ENCODE measurements around the gene NRM. TPM values are rescaled to one million over a fixed set of nuclear protein-coding genes. Genes with fewer than 3 reads are reported as not detected.

NRM gene
- total RNA-seq, 2 experiments from 2014 or later, result 31.6 to 32.7 TPM

DNA sequence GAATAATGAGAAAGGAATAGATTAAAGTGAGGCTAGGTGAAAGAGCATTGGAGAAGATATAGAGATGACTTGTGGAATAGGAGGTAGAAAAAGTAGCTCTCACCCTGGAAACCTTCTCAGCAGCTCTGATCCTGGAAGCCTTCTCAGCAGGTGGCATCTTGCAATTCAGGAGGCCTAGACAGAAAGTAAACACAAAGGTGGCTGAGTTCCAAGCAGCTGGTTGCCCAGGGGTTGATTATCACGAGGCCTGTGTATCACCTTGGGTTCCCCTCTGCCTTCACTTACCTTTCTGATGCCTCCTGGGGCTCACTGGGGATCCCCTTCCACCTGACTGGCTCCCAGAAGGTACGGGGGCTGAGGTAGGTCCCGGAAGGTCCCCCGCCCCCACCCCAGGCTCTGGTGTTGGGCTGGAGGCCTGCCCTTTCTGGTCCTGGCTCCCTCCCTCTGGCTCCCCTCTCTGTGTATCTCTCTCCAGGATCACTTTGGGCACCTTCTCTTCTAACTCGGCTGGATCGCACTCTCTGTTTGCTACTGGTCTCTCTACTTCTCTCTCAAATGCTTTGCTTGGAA lies 16.6 kb upstream of the NRM start:
- intact Hi-C loops (cut with micrococcal nuclease), result no loop called here
- Mint-ChIP-seq H3K9me3 (no peaks in the 10 kb centered on the region), H3K4me3 (no peak overlapping the region), H3K27me3 (no peaks in the 10 kb centered on the region), H3K27ac (no peak overlapping the region), H3K4me1 (ENCODE audit: low read depth) (peaks cover 8% of the 10 kb centered on the region), H3K36me3 (peaks cover 68% of the 10 kb centered on the region)
- ChIA-PET CTCF (interaction anchor here (0.6 kb wide), 1 partner anchor 10 kb away, joined by 3 read pairs; the partner anchor contains the start of gene MDC1), POLR2A (no interaction called here)
- DNase-seq, result no peak

- Mint-ChIP-seq H3K27me3 (no peaks in the 10 kb centered on the region), H3K9me3 (no peaks in the 10 kb centered on the region), H3K27ac (no peak overlapping the region), H3K36me3 (peaks cover 56% of the 10 kb centered on the region), H3K4me3 (no peak overlapping the region), H3K4me1 (ENCODE audit: low read depth) (no peaks in the 10 kb centered on the region)
- POLR2A ChIA-PET, result interaction anchor here (0.8 kb wide), 1 partner anchor 12 kb away, joined by 3 read pairs; the partner anchor contains the start of gene MDC1
- no peak for DNase-seq
- CTCF ChIA-PET, result interaction anchor here (0.8 to 1.4 kb wide), 2 partner anchors 27 to 373 kb away, joined by 4 read pairs; no protein-coding TSS in a partner anchor
- intact Hi-C loops (cut with micrococcal nuclease), result no loop called here
Observed at GRCh38 chr6:30705620-30706019, 14.8 kb upstream of the NRM start.

- Mint-ChIP-seq H3K36me3 (peaks cover 59% of the 10 kb centered on the region), H3K27ac (no peak overlapping the region), H3K4me1 (ENCODE audit: low read depth) (no peaks in the 10 kb centered on the region), H3K27me3 (no peaks in the 10 kb centered on the region), H3K4me3 (no peak overlapping the region), H3K9me3 (no peaks in the 10 kb centered on the region)
- POLR2A ChIA-PET, result no interaction called here
- intact Hi-C loops (cut with micrococcal nuclease), result no loop called here
- DNase-seq, result no peak
- CTCF ChIA-PET, result interaction anchor here (1.0 to 1.7 kb wide), 2 partner anchors 13 to 425 kb away, joined by 4 read pairs; partner anchors contain the start of gene NRM
Observed at GRCh38 chr6:30703821-30704220, 13.0 kb upstream of the NRM start.

DNA sequence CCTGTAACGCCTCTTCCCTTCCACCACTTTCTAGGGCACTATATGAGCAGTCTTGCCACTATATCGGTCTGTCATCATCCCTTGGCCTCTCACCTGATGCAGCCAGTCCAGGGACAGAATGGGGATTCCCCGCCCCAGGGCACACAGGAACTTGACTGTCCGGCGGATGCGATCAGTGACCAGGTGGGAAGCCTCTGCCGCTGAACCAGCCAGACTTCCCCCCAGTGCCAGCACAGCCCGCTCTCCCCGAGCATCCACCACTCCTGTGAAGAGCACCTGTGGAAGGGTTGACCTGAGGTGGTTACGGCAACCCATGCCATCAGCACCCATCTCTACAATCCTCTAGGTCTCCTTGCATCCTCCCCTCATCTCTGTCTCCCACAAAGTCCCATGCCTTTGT lies 12.2 kb upstream of the NRM start:
- no peaks in the 10 kb centered on the region for H3K4me1 Mint-ChIP-seq (ENCODE audit: low read depth)
- POLR2A ChIA-PET, result no interaction called here
- intact Hi-C loops (cut with micrococcal nuclease), result no loop called here
- no peak overlapping the region for H3K4me3 Mint-ChIP-seq
- H3K36me3 Mint-ChIP-seq, result peaks cover 57% of the 10 kb centered on the region
- H3K27me3 Mint-ChIP-seq, result no peaks in the 10 kb centered on the region
- no peak overlapping the region for H3K27ac Mint-ChIP-seq
- H3K9me3 Mint-ChIP-seq, result no peaks in the 10 kb centered on the region
- no peak for DNase-seq
- CTCF ChIA-PET, result no interaction called here

GRCh38 chr6:30700340-30700739 lies 9.6 kb upstream of the NRM start:
- CTCF ChIA-PET, result interaction anchor here (1.9 kb wide), 1 partner anchor 22 kb away, joined by 5 read pairs; no protein-coding TSS in a partner anchor
- DNase-seq, result no peak
- H3K27ac Mint-ChIP-seq, result no peak overlapping the region
- no peaks in the 10 kb centered on the region for H3K27me3 Mint-ChIP-seq
- intact Hi-C loops (cut with micrococcal nuclease), result no loop called here
- POLR2A ChIA-PET, result no interaction called here
- H3K36me3 Mint-ChIP-seq, result peaks cover 41% of the 10 kb centered on the region
- H3K4me1 Mint-ChIP-seq (ENCODE audit: low read depth), result no peaks in the 10 kb centered on the region
- no peaks in the 10 kb centered on the region for H3K9me3 Mint-ChIP-seq
- H3K4me3 Mint-ChIP-seq, result no peak overlapping the region

DNA sequence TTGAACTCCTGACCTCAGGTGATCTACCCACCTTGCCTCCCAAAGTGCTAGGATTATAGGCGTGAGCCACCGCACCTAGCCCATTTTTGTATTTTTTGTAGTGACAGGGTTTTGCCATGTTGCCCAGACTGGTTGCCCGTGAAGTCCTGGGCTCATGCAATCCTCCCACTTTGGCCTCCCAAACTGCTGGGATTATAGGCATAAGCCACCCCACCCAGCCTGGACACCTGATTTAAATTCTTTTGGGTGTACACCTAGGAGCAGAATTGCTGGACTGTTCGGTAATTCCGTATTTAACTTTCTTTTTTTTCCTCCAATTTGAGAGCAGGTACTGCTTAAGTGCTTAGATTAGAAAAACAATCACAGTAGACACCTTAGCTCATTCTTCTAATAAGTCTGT lies 5.6 kb upstream of the NRM start:
- Mint-ChIP-seq H3K27me3 (no peaks in the 10 kb centered on the region), H3K4me3 (no peak overlapping the region), H3K27ac (no peak overlapping the region), H3K36me3 (peaks cover 10% of the 10 kb centered on the region), H3K4me1 (ENCODE audit: low read depth) (peaks cover 4% of the 10 kb centered on the region), H3K9me3 (no peaks in the 10 kb centered on the region)
- ChIA-PET CTCF (interaction anchor here (0.8 to 1.5 kb wide), 4 partner anchors 16 to 34 kb away, joined by 3 to 4 read pairs (median 3); no protein-coding TSS in a partner anchor), POLR2A (no interaction called here)
- no peak for DNase-seq
- intact Hi-C loops (cut with micrococcal nuclease), result no loop called here

GRCh38 chr6:30691208-30691847 lies 544 bp upstream of the NRM start:
- ChIA-PET POLR2A (interaction anchor here (0.7 to 14.8 kb wide), 4 partner anchors 9 to 77 kb away, joined by 5 to 209 read pairs (median 7); partner anchors contain the start of genes MDC1 and TUBB), CTCF (interaction anchor here (0.6 to 2.4 kb wide), 6 partner anchors 10 to 1853 kb away, joined by 3 to 16 read pairs (median 4); no protein-coding TSS in a partner anchor)
- Mint-ChIP-seq H3K4me1 (ENCODE audit: low read depth) (peaks cover 37% of the 10 kb centered on the region), H3K27ac (peak overlapping the region; percentile 40), H3K36me3 (peaks cover 9% of the 10 kb centered on the region), H3K4me3 (peak overlapping the region; percentile 91), H3K9me3 (no peaks in the 10 kb centered on the region), H3K27me3 (no peaks in the 10 kb centered on the region)
- DNase-seq, result no peak
- intact Hi-C loops (cut with micrococcal nuclease), result no loop called here

DNA sequence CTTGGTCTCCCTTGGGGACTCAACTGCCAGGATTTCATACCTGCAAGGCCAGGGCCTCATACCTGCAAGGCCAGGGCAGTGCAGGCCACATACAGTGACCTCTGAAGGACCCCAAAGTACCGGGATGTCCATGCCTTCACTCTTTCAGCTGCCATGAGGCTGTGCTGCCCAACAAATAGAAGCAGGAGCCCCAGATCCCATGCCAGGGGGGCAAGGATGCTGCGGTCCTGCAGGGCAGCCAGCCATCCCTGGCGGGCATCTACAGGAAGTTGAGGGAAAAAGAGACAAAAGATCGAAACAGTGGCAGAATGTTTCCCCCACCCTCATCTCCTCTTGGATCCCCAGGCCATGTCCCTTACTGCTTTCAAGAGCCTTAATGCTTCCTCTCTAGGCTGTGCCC lies 799 bp downstream of the NRM start:
- intact Hi-C loops (cut with micrococcal nuclease), result loop anchor here (1.0 to 5.0 kb wide), 2 partner anchors 11 to 667 kb away; partner anchors contain the start of gene HLA-B
- H3K36me3 Mint-ChIP-seq, result peaks cover 22% of the 10 kb centered on the region
- no peaks in the 10 kb centered on the region for H3K27me3 Mint-ChIP-seq
- no peak for DNase-seq
- H3K4me3 Mint-ChIP-seq, result peak overlapping the region; percentile 91
- ChIA-PET CTCF (interaction anchor here (1.0 to 3.0 kb wide), 2 partner anchors 11 to 42 kb away, joined by 4 to 25 read pairs; no protein-coding TSS in a partner anchor), POLR2A (interaction anchor here (0.6 to 14.8 kb wide), 3 partner anchors 8 to 48 kb away, joined by 3 to 209 read pairs (median 7); partner anchors contain the start of genes MDC1 and TUBB)
- H3K27ac Mint-ChIP-seq, result peak overlapping the region; percentile 99
- H3K9me3 Mint-ChIP-seq, result no peaks in the 10 kb centered on the region
- H3K4me1 Mint-ChIP-seq (ENCODE audit: low read depth), result peaks cover 37% of the 10 kb centered on the region

DNA sequence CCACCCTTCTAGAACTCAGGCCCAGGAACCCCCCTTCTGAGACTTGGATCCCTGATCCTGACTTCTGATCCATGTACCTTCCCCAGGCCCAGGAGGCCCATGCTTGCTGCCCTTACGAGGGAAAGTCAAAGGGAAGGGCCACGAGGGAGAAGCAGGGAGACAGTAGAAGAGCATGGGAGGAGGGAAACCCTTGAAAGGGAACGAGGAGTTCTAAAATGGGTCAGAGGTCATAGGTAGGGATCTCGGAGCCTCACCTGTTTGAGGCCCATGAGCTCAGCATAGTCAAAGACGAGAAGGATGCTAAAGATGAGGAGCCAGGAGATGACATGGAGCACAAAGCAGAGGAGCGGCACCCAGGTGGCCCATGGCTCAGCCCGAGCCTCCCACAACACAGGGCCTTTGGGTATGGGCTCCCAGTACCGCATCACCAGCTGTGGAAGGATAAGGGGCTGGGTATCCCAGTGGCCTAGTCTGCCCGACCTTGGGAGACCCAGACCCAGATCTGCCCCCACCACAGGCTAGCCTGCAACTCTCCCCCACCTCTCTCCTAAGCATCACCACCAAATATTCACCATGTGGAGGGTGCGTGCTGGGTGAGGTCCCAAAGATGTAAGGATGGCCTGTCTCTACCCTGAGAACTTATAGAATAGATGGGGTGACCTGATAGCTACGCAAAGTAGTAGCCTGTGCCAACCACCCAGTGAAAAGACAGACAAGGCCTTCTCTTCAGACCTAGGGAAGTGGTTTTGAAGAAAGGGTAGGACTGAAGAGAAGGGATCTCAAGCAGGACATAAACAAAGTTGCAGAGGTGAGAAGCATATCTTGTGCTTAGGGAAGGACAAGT lies 1.5 kb downstream of the NRM start:
- Mint-ChIP-seq H3K27ac (peak overlapping the region; percentile 99), H3K27me3 (no peaks in the 10 kb centered on the region), H3K4me3 (peak overlapping the region; percentile 91), H3K9me3 (no peaks in the 10 kb centered on the region), H3K4me1 (ENCODE audit: low read depth) (peaks cover 37% of the 10 kb centered on the region), H3K36me3 (peaks cover 29% of the 10 kb centered on the region)
- DNase-seq, result no peak
- intact Hi-C loops (cut with micrococcal nuclease), result loop anchor here (5.0 kb wide), 1 partner anchor 668 kb away; the partner anchor contains the start of gene HLA-B
- POLR2A ChIA-PET, result interaction anchor here (0.6 to 14.8 kb wide), 3 partner anchors 12 to 48 kb away, joined by 3 to 209 read pairs (median 5); partner anchors contain the start of genes MDC1 and TUBB
- CTCF ChIA-PET, result interaction anchor here (2.5 to 3.0 kb wide), 2 partner anchors 10 to 33 kb away, joined by 20 to 25 read pairs; no protein-coding TSS in a partner anchor

DNA sequence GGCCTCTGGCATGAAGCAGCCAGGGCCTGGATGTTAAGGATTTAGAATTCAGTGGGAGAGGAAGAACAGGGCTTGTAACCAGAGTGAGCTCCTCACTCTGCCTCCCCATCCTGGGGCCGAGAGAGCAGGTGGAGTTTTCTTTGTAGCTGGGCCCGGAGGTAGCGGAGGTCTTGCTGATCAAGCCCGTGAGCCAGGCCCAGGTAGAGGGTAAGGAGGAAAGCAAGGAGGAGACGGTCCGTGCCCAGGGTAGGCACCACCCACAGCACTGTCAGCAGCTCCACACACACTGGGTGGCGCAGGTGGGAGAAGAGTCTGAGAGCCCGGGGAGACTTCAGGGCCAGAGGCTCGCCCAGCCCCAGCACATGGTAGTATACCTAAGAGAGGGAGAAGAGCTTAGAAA lies 2.2 kb downstream of the NRM start:
- H3K36me3 Mint-ChIP-seq, result peaks cover 35% of the 10 kb centered on the region

More for the DNA sequence above, 2.2 kb downstream of the NRM start:
- Mint-ChIP-seq H3K4me1 (ENCODE audit: low read depth) (peaks cover 37% of the 10 kb centered on the region), H3K27me3 (no peaks in the 10 kb centered on the region), H3K9me3 (no peaks in the 10 kb centered on the region), H3K4me3 (peak overlapping the region; percentile 100), H3K27ac (peak overlapping the region; percentile 99)
- ChIA-PET POLR2A (interaction anchor here (0.5 to 14.8 kb wide), 4 partner anchors 13 to 158 kb away, joined by 3 to 209 read pairs (median 5); partner anchors contain the start of genes MDC1 and TUBB), CTCF (interaction anchor here (2.0 to 3.0 kb wide), 3 partner anchors 10 to 42 kb away, joined by 8 to 25 read pairs (median 20); no protein-coding TSS in a partner anchor)
- DNase-seq, result peak; percentile 23
- intact Hi-C loops (cut with micrococcal nuclease), result loop anchor here (5.0 kb wide), 1 partner anchor 669 kb away; the partner anchor contains the start of gene HLA-B

Measured in activated CD4-positive, alpha-beta memory T cell treated with anti-CD3 and anti-CD28 coated beads for 36 hours (primary cell).